WTC11 (cell line): ENCODE data around the gene MOB3B. TPM values are rescaled to one million over a fixed set of nuclear protein-coding genes. Genes with fewer than 3 reads are reported as not detected.

Source experiments
- ATAC-seq: fragments of 200-7000 bp; cut with Tn5 transposase; 2 replicates; pipeline ENCODE4 v1.10.0; 2021; ENCODE audit warnings: mild to moderate bottlenecking, moderate library complexity
- CTCF ChIA-PET: fragments of 300-600 bp; sonication (Branson Sonifier 250); formaldehyde crosslinking; loops from one replicate; lab custom pipeline; 2021; ENCODE audit warnings: antibody characterized with exemption; lab: Charles Lee
- POLR2A ChIA-PET: fragments of 350-600 bp; sonication (Branson Sonifier 250); formaldehyde crosslinking; loops from one replicate; lab custom pipeline; 2021; ENCODE audit warnings: antibody characterized with exemption; lab: Charles Lee
- DNase-seq: peaks from one replicate; pipeline ENCODE4 v3.0.0; 2021; ENCODE audit warnings: low spot score
- H3K27ac Mint-ChIP-seq: 2 replicates; pipeline ENCODE4 v1.8.0; 2021; ENCODE audit warnings: mixed read lengths
- H3K27me3 Mint-ChIP-seq: 2 replicates; pipeline ENCODE4 v1.8.0; 2021; ENCODE audit warnings: low read depth, mild to moderate bottlenecking, moderate library complexity, mixed read lengths
- H3K36me3 Mint-ChIP-seq: 2 replicates; pipeline ENCODE4 v1.8.0; 2021; ENCODE audit warnings: mixed read lengths
- H3K4me1 Mint-ChIP-seq: 2 replicates; pipeline ENCODE4 v1.8.0; 2022; ENCODE audit warnings: mixed read lengths
- H3K4me3 Mint-ChIP-seq: 2 replicates; pipeline ENCODE4 v1.8.0; 2021; ENCODE audit warnings: mild to moderate bottlenecking, moderate library complexity, mixed read lengths
- H3K9me3 Mint-ChIP-seq: 2 replicates; pipeline ENCODE4 v1.8.0; 2021; ENCODE audit warnings: mixed read lengths
- ARID4B ChIP-seq: sonication (generic); formaldehyde crosslinking; IDR thresholded peaks from 2 replicates; pipeline ENCODE4 v1.8.0; 2023; ENCODE audit warnings: missing genetic modification reagents, mild to moderate bottlenecking, borderline replicate concordance
- CBFB ChIP-seq: sonication (generic); formaldehyde crosslinking; IDR thresholded peaks from 2 replicates; pipeline ENCODE4 v1.8.1; 2022; ENCODE audit warnings: mild to moderate bottlenecking, low read depth, missing genetic modification reagents
- ERG ChIP-seq: fragments of 250-450 bp; sonication (Bioruptor Pico); IDR thresholded peaks from 2 replicates; pipeline ENCODE4 v1.8.0; 2021; ENCODE audit warnings: mild to moderate bottlenecking
- ESRRA ChIP-seq: sonication (generic); formaldehyde crosslinking; IDR thresholded peaks from 2 replicates; pipeline ENCODE4 v1.8.1; 2022; ENCODE audit warnings: mild to moderate bottlenecking, missing genetic modification reagents, borderline replicate concordance
- MXD4 ChIP-seq: fragments of 250-450 bp; sonication (Bioruptor Pico); IDR thresholded peaks from 2 replicates; pipeline ENCODE4 v1.8.0; 2021; ENCODE audit warnings: mild to moderate bottlenecking, moderate library complexity, borderline replicate concordance
- MYBL2 ChIP-seq: sonication (generic); formaldehyde crosslinking; IDR thresholded peaks from 2 replicates; pipeline ENCODE4 v1.8.1; 2023; ENCODE audit warnings: mild to moderate bottlenecking, moderate library complexity, missing genetic modification reagents
- NFE2L1 ChIP-seq: sonication (generic); formaldehyde crosslinking; IDR thresholded peaks from 2 replicates; pipeline ENCODE4 v1.8.1; 2023; ENCODE audit warnings: missing genetic modification reagents
- NFYB ChIP-seq: sonication (generic); formaldehyde crosslinking; conservative IDR thresholded peaks from 2 replicates; pipeline ENCODE4 v1.8.0; 2022; ENCODE audit warnings: low read depth, missing genetic modification reagents
- NR3C1 ChIP-seq: sonication (generic); formaldehyde crosslinking; conservative IDR thresholded peaks from 2 replicates; pipeline ENCODE4 v1.8.1; 2023; ENCODE audit warnings: low read depth, mild to moderate bottlenecking, missing genetic modification reagents
- SOX15 ChIP-seq: fragments of 250-450 bp; sonication (Bioruptor Pico); IDR thresholded peaks from 2 replicates; pipeline ENCODE4 v1.9.0; 2021; ENCODE audit warnings: mild to moderate bottlenecking
- TEAD4 ChIP-seq: sonication (generic); formaldehyde crosslinking; IDR thresholded peaks from 2 replicates; pipeline ENCODE4 v1.8.0; 2022; ENCODE audit warnings: mild to moderate bottlenecking, missing genetic modification reagents
- ZNF263 ChIP-seq: sonication (generic); formaldehyde crosslinking; IDR thresholded peaks from 2 replicates; pipeline ENCODE4 v1.8.1; 2022; ENCODE audit warnings: low read depth, mild to moderate bottlenecking, moderate library complexity, missing genetic modification reagents
- ZNF396 ChIP-seq: fragments of 250-450 bp; sonication (Bioruptor Pico); IDR thresholded peaks from 2 replicates; pipeline ENCODE4 v1.8.0; 2021; ENCODE audit warnings: mild to moderate bottlenecking, moderate library complexity, borderline replicate concordance
- ZNF423 ChIP-seq: fragments of 250-450 bp; sonication (Bioruptor Pico); IDR thresholded peaks from 2 replicates; pipeline ENCODE4 v2.1.2; 2022; ENCODE audit warnings: mild to moderate bottlenecking, moderate library complexity
- ZSCAN18 ChIP-seq: fragments of 250-450 bp; sonication (Bioruptor Pico); IDR thresholded peaks from 2 replicates; pipeline ENCODE4 v2.1.2; 2022; ENCODE audit warnings: mild to moderate bottlenecking, moderate library complexity
- total RNA-seq: library from RNA; stranded (reverse); gene quantifications from 3 replicates; pipeline ENCODE4 v1.2.3, GENCODE V29; 2021
- TF ChIP-seq, protein P1 (sequence below): sonication (generic); formaldehyde crosslinking; IDR thresholded peaks from 2 replicates; pipeline ENCODE4 v1.8.1; 2022; ENCODE audit warnings: mild to moderate bottlenecking, missing genetic modification reagents, moderate library complexity, borderline replicate concordance
- TF ChIP-seq, protein P2 (sequence below): sonication (generic); formaldehyde crosslinking; IDR thresholded peaks from 2 replicates; pipeline ENCODE4 v1.8.0; 2023; ENCODE audit warnings: mild to moderate bottlenecking, missing genetic modification reagents
- TF ChIP-seq, protein P3 (sequence below): sonication (generic); formaldehyde crosslinking; IDR thresholded peaks from 2 replicates; pipeline ENCODE4 v1.8.0; 2022; ENCODE audit warnings: missing genetic modification reagents

The MOB3B gene
- total RNA-seq, 1 experiment from 2014 or later: 25.1 TPM

DNA sequence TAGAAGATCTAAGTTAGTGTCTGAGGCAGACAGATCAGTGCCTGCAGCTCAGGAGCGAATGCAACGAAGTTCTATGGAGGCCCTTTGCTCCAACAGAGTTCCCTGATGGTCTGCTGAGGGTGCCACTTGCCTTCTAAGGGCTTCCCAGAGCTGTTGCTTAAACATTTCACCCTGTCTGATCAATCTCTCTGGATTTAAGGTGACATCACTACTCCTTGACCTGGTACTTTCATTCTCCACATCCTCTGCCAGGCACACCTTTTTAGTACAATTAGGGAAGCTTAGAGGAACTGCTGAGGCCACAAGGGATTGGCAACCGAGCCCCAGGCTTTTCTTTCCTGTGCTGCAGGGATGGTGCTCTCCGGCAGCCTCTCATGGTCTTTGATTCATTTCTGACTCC, 99.7 kb downstream of the MOB3B start (continued):
- TF ChIP-seq NFYB (CRISPR knock-in tag) (no peak), NFE2L1 (CRISPR knock-in tag) (no peak), ZNF263 (CRISPR knock-in tag) (no peak), SOX15 (CRISPR knock-in tag) (no peak), ERG (CRISPR knock-in tag) (no peak), ESRRA (CRISPR knock-in tag) (no peak)
- TF ChIP-seq, protein P1, sequence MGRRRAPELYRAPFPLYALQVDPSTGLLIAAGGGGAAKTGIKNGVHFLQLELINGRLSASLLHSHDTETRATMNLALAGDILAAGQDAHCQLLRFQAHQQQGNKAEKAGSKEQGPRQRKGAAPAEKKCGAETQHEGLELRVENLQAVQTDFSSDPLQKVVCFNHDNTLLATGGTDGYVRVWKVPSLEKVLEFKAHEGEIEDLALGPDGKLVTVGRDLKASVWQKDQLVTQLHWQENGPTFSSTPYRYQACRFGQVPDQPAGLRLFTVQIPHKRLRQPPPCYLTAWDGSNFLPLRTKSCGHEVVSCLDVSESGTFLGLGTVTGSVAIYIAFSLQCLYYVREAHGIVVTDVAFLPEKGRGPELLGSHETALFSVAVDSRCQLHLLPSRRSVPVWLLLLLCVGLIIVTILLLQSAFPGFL (CRISPR knock-in tag): no peak
- TF ChIP-seq, protein P2, sequence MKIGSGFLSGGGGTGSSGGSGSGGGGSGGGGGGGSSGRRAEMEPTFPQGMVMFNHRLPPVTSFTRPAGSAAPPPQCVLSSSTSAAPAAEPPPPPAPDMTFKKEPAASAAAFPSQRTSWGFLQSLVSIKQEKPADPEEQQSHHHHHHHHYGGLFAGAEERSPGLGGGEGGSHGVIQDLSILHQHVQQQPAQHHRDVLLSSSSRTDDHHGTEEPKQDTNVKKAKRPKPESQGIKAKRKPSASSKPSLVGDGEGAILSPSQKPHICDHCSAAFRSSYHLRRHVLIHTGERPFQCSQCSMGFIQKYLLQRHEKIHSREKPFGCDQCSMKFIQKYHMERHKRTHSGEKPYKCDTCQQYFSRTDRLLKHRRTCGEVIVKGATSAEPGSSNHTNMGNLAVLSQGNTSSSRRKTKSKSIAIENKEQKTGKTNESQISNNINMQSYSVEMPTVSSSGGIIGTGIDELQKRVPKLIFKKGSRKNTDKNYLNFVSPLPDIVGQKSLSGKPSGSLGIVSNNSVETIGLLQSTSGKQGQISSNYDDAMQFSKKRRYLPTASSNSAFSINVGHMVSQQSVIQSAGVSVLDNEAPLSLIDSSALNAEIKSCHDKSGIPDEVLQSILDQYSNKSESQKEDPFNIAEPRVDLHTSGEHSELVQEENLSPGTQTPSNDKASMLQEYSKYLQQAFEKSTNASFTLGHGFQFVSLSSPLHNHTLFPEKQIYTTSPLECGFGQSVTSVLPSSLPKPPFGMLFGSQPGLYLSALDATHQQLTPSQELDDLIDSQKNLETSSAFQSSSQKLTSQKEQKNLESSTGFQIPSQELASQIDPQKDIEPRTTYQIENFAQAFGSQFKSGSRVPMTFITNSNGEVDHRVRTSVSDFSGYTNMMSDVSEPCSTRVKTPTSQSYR (CRISPR knock-in tag): no peak

GRCh38 chr9:27429436-27429835, 100.2 kb downstream of the MOB3B start:
- Mint-ChIP-seq H3K36me3 (no peaks in the 10 kb centered on the region), H3K27me3 (no peaks in the 10 kb centered on the region), H3K4me1 (peaks cover 85% of the 10 kb centered on the region), H3K9me3 (no peaks in the 10 kb centered on the region), H3K27ac (no peak overlapping the region), H3K4me3 (no peak overlapping the region)
- ChIA-PET CTCF (no interaction called here), POLR2A (no interaction called here)
- DNase-seq (no peak), ATAC-seq (no peak)
- TF ChIP-seq MXD4 (CRISPR knock-in tag) (no peak), ZNF396 (CRISPR knock-in tag) (no peak), CBFB (no peak), MYBL2 (CRISPR knock-in tag) (no peak), ARID4B (CRISPR knock-in tag) (no peak), NFYB (CRISPR knock-in tag) (no peak), ERG (CRISPR knock-in tag) (no peak), TEAD4 (no peak), ZNF423 (CRISPR knock-in tag) (no peak), ESRRA (CRISPR knock-in tag) (no peak), ZSCAN18 (CRISPR knock-in tag) (no peak), NR3C1 (CRISPR knock-in tag) (no peak)
- TF ChIP-seq, protein P1 (CRISPR knock-in tag): no peak
- TF ChIP-seq, protein P3, sequence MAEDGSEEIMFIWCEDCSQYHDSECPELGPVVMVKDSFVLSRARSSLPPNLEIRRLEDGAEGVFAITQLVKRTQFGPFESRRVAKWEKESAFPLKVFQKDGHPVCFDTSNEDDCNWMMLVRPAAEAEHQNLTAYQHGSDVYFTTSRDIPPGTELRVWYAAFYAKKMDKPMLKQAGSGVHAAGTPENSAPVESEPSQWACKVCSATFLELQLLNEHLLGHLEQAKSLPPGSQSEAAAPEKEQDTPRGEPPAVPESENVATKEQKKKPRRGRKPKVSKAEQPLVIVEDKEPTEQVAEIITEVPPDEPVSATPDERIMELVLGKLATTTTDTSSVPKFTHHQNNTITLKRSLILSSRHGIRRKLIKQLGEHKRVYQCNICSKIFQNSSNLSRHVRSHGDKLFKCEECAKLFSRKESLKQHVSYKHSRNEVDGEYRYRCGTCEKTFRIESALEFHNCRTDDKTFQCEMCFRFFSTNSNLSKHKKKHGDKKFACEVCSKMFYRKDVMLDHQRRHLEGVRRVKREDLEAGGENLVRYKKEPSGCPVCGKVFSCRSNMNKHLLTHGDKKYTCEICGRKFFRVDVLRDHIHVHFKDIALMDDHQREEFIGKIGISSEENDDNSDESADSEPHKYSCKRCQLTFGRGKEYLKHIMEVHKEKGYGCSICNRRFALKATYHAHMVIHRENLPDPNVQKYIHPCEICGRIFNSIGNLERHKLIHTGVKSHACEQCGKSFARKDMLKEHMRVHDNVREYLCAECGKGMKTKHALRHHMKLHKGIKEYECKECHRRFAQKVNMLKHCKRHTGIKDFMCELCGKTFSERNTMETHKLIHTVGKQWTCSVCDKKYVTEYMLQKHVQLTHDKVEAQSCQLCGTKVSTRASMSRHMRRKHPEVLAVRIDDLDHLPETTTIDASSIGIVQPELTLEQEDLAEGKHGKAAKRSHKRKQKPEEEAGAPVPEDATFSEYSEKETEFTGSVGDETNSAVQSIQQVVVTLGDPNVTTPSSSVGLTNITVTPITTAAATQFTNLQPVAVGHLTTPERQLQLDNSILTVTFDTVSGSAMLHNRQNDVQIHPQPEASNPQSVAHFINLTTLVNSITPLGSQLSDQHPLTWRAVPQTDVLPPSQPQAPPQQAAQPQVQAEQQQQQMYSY: no peak
